Large intestine (tissue), 3 donors: ENCODE data around the gene THOC7. TPM values are rescaled to one million over a fixed set of nuclear protein-coding genes. Genes with fewer than 3 reads are reported as not detected.

Experiments
- DNase-seq, 2 donors: peaks; one replicate each; pipeline versions ENCODE4 v3.0.0 to v3.0.0-alpha.2; 2013
- H3K27ac ChIP-seq: one replicate; pipeline ENCODE4 v1.5.1; 2013; ENCODE audit warnings: low read length
- H3K27me3 ChIP-seq: 2 replicates; pipeline ENCODE4 v1.6.1; 2013; ENCODE audit warnings: low read length; ENCODE audit not compliant: control insufficient read depth, insufficient read depth
- H3K36me3 ChIP-seq: 2 replicates; pipeline ENCODE4 v1.6.1; 2013; ENCODE audit warnings: low read length; ENCODE audit not compliant: control insufficient read depth, insufficient read depth
- H3K4me1 ChIP-seq: one replicate; pipeline ENCODE4 v1.6.1; 2013; ENCODE audit warnings: low read length; ENCODE audit not compliant: control insufficient read depth, insufficient read depth
- H3K4me3 ChIP-seq: one replicate; pipeline ENCODE4 v1.5.1; 2013; ENCODE audit warnings: low read length
- H3K9me3 ChIP-seq: one replicate; pipeline ENCODE4 v1.6.1; 2013; ENCODE audit warnings: mild to moderate bottlenecking, low read depth, low read length, moderate library complexity; ENCODE audit not compliant: control insufficient read depth
- WGBS: methylation state at CpG from one replicate; pipeline ENCODE4 v1.1.5; 2013; ENCODE audit warnings: low lambda C conversion rate; ENCODE audit not compliant: insufficient coverage; 5-methylcytosine and 5-hydroxymethylcytosine counted together
- polyA plus RNA-seq: library from polyadenylated mRNA; unstranded; fragments of 120-200 nt; gene quantifications from one replicate; pipeline ENCODE4 v1.2.1, GENCODE V29; 2013

THOC7 gene
- polyA plus RNA-seq, 1 donor: 72.3 TPM

DNA sequence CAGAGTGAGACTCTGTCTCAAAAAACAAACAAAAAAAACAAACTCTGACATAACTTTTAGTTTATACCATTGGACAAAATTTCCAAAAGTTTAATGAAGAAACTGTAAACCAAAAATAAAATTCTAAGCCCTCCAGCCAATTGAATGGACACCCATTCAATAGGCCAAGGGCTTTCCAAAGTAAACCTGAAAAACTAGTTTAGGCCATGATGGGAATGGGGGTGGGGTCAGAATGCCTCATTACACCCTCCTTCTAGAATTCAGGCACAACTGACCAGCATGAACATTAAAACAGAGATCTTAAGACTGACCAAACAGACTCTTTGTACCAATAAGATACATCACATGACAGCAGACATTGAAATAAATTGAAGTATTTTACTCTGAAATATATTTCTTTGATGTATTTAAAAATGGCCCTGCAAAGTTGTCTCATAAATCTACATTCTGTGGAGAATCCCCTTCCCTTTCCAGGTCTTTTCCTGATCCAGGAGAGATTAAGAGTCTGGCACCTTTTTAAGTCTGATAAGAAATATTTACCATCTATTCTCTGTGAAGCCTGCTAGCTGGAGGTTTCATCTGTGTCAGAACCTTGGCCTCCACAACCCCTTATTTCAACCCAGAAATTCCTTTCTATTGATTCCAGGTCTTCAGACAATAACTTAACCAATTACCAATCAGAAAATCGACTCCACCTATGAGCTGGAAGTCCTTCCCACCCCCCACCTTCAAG is 15.7 kb downstream of the THOC7 start:
- H3K9me3 ChIP-seq: no peaks in the 10 kb centered on the region
- H3K27me3 ChIP-seq: no peaks in the 10 kb centered on the region
- H3K36me3 ChIP-seq: no peaks in the 10 kb centered on the region
- DNase-seq: no peak
- no peak overlapping the region for H3K4me3 ChIP-seq
- WGBS: no CpG with 5 or more reads among the region's 1 CpG
- H3K27ac ChIP-seq: no peak overlapping the region
- H3K4me1 ChIP-seq: no peaks in the 10 kb centered on the region

DNA sequence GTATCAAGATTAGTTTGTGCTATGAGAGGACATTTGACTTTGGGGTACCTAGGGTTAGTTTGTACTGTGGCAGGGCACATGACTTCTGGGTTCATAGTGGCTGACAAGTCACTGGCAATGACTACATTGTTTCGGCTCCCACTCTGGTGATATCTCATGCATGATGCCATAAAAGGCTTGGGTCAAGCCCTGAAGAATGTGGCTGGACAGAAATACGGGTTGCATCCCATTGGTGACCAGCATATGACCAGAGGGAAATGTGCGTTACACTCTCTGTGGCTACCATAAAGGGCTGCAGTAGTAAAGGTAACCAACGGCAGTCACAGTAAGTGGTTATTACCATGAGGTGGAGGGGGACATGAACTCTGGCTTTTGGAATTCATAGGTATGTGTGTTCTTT is 18.4 kb downstream of the THOC7 start:
- no peaks in the 10 kb centered on the region for H3K9me3 ChIP-seq
- WGBS: no CpG with 5 or more reads among the region's 4 CpGs
- no peak overlapping the region for H3K27ac ChIP-seq
- no peak overlapping the region for H3K4me3 ChIP-seq
- no peaks in the 10 kb centered on the region for H3K4me1 ChIP-seq
- H3K27me3 ChIP-seq: no peaks in the 10 kb centered on the region
- DNase-seq: no peak
- H3K36me3 ChIP-seq: no peaks in the 10 kb centered on the region

- H3K4me3 ChIP-seq: no peak overlapping the region
- H3K9me3 ChIP-seq: no peaks in the 10 kb centered on the region
- no peaks in the 10 kb centered on the region for H3K36me3 ChIP-seq
- DNase-seq: no peak
- no peak overlapping the region for H3K27ac ChIP-seq
- H3K4me1 ChIP-seq: no peaks in the 10 kb centered on the region
- no peaks in the 10 kb centered on the region for H3K27me3 ChIP-seq
Measured at GRCh38 chr3:63842127-63842526, 21.5 kb downstream of the THOC7 start.

DNA sequence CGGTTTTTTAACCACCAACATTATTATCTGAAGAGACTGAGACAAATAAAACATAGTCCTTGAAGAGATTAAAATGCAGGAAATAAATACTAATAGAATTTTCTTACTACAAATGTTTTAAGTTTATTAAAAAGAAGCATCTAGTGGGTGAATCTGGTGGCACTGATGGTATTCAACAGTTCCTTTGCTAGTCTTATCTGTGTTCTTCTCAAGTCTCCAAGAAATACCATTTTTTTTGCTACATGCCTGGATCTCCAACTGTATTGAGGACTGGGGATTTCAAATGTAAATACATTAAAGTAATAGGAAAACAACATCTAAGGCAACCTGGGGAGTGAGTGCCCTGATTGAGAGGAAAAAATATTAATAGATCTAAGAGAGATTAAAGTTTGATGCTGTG is 21.9 kb downstream of the THOC7 start:
- H3K27ac ChIP-seq: no peak overlapping the region
- H3K4me1 ChIP-seq: no peaks in the 10 kb centered on the region
- WGBS: 0% methylated on average over 1 of the region's 1 CpG
- no peak overlapping the region for H3K4me3 ChIP-seq
- no peaks in the 10 kb centered on the region for H3K27me3 ChIP-seq
- no peak for DNase-seq
- no peaks in the 10 kb centered on the region for H3K36me3 ChIP-seq
- no peaks in the 10 kb centered on the region for H3K9me3 ChIP-seq

DNA sequence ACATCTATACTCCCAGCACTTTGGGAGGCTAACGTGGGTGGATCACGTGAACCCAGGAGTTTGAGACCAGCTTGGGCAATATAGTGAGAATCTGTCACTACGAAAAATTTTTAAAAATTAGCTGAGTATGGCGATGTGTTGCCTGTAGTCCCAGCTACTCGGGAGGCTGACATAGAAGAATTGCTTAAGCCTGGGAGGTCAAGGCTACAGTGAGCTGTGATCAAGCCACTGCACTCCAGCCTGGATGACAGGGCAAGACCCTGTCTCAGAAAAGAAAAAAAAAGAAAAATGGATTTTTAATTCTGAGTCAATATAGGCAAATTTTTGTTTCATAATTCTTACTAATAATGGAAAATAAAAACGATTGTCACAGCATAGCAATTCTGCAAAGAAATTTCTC is 31.2 kb downstream of the THOC7 start:
- Histone ChIP-seq H3K27me3 (no peaks in the 10 kb centered on the region), H3K9me3 (no peaks in the 10 kb centered on the region), H3K36me3 (peaks cover 42% of the 10 kb centered on the region), H3K4me1 (no peaks in the 10 kb centered on the region), H3K4me3 (no peak overlapping the region), H3K27ac (no peak overlapping the region)
- DNase-seq: no peak
- 94% methylated on average over 3 of the region's 6 CpGs for WGBS

- no peak for DNase-seq
- Histone ChIP-seq H3K36me3 (peaks cover 42% of the 10 kb centered on the region), H3K27me3 (no peaks in the 10 kb centered on the region), H3K4me1 (no peaks in the 10 kb centered on the region), H3K4me3 (no peak overlapping the region), H3K9me3 (no peaks in the 10 kb centered on the region), H3K27ac (no peak overlapping the region)
- 100% methylated on average over 2 of the region's 6 CpGs for WGBS
Measured at GRCh38 chr3:63830526-63830925, 33.1 kb downstream of the THOC7 start.

DNA sequence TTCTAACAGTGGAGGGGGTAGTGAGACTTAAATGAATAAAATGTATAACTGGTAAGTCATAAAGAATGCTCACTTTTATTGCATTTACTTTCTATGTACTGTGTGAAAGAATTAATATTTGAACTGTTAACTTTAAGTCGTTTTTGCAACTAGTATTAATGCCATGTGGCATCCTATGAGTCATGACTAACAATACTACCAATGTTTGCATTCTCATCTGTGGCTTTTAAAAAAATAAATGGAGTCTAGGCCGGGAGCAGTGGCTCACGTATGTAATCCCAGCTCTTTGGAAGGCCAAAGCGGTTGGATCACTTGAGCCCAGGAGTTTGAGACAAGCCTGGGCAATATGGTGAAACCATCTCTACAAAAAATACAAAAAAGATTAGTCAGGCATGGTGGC is 39.3 kb downstream of the THOC7 start:
- Histone ChIP-seq H3K36me3 (peaks cover 6% of the 10 kb centered on the region), H3K27me3 (no peaks in the 10 kb centered on the region), H3K4me3 (no peak overlapping the region), H3K27ac (no peak overlapping the region), H3K9me3 (no peaks in the 10 kb centered on the region), H3K4me1 (no peaks in the 10 kb centered on the region)
- no CpG with 5 or more reads among the region's 4 CpGs for WGBS
- no peak for DNase-seq

GRCh38 chr3:63819151-63819398 is 44.5 kb downstream of the THOC7 start, which contains the start of gene C3orf49:
C3orf49 (plus strand) TSS chr3:63819299; CDS start chr3:63819472, 173 bp downstream.
- H3K27me3 ChIP-seq: no peaks in the 10 kb centered on the region
- no peak for DNase-seq
- no CpG with 5 or more reads among the region's 1 CpG for WGBS
- no peaks in the 10 kb centered on the region for H3K4me1 ChIP-seq
- no peak within 1 kb of the TSS for H3K27ac ChIP-seq
- no peak within 1 kb of the TSS for H3K4me3 ChIP-seq
- no peaks in the 10 kb centered on the region for H3K36me3 ChIP-seq
- H3K9me3 ChIP-seq: no peaks in the 10 kb centered on the region

- Histone ChIP-seq H3K4me1 (no peaks in the 10 kb centered on the region), H3K9me3 (no peaks in the 10 kb centered on the region), H3K27ac (no peak overlapping the region), H3K36me3 (no peaks in the 10 kb centered on the region), H3K4me3 (no peak overlapping the region), H3K27me3 (no peaks in the 10 kb centered on the region)
- DNase-seq: peak; percentile 23 to 41
- 92% methylated on average over 2 of the region's 10 CpGs for WGBS
Measured at GRCh38 chr3:63818282-63819150, 45.1 kb downstream of the THOC7 start.

DNA sequence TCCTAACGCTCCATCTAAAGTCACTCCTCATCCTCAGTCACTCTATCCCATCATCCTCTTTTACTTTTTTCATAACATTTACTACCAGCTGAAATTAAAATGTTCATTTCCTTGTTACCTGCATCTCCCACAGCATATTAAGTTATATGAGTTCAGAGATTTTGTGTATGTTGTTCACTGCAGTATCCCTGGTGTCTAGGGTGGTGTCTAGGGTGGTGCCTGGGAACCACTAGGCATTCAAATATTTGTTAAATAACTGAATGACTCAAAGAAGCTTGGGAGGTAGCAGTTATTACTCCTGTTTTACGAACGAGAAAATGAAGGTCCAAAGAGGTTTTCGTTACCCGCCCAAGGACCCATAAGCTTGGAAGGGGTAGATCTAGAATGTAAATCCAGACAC is 46.4 kb downstream of the THOC7 start:
- Histone ChIP-seq H3K9me3 (no peaks in the 10 kb centered on the region), H3K27me3 (no peaks in the 10 kb centered on the region), H3K36me3 (no peaks in the 10 kb centered on the region), H3K4me3 (no peak overlapping the region), H3K27ac (no peak overlapping the region), H3K4me1 (no peaks in the 10 kb centered on the region)
- DNase-seq: no peak
- WGBS: 100% methylated on average over 1 of the region's 5 CpGs

DNA sequence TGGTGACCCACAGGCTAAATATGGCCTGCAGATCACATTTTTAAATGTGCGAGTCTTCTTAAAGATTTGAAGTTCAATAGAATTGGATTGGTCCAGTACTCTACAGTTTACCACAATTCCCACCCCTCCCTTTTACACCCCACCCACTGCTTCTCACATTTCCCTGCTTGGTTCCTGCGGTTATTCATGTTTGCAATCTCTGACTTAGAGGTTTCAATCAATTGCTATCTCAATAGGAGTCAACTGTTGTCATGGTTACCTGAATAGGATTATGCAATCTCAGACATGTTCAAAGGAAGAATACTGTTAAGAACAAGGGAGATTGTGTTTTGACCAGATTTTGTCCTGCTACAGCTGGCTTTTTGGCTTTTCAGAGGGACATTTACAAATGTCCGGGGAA is 49.4 kb downstream of the THOC7 start:
- WGBS: 25% methylated on average over 1 of the region's 3 CpGs

More for the DNA sequence above, 49.4 kb downstream of the THOC7 start:
- Histone ChIP-seq H3K27me3 (no peaks in the 10 kb centered on the region), H3K9me3 (no peaks in the 10 kb centered on the region), H3K4me3 (no peak overlapping the region), H3K27ac (no peak overlapping the region), H3K4me1 (no peaks in the 10 kb centered on the region), H3K36me3 (no peaks in the 10 kb centered on the region)
- peak in 1 of 2 donors; percentile 3 for DNase-seq
